Keratinocyte (primary cell): ENCODE data around the gene DSCAM. TPM values are rescaled to one million over a fixed set of nuclear protein-coding genes. Genes with fewer than 3 reads are reported as not detected.

Experiments
- DNase-seq: peaks from one replicate; pipeline ENCODE4 v3.0.0-alpha.2; 2011; ENCODE audit warnings: low read depth, missing footprints, low spot score
- FAIRE-seq: peaks from 2 replicates; lab custom pipeline; 2011; peaks lifted over from hg19 to GRCh38; lab: Jason Lieb, UNC
- H2AFZ ChIP-seq: 2 replicates; pipeline ENCODE4 v1.6.0; 2012; ENCODE audit warnings: low read length, control low read depth, inconsistent platforms; ENCODE audit not compliant: control insufficient read depth
- H3K27ac ChIP-seq: 2 replicates; pipeline ENCODE4 v1.5.1; 2011; ENCODE audit warnings: low read length; ENCODE audit not compliant: control insufficient read depth, insufficient read depth
- H3K27me3 ChIP-seq: 3 replicates; pipeline ENCODE4 v1.6.0; 2011; ENCODE audit warnings: low read length; ENCODE audit not compliant: control insufficient read depth, insufficient read depth; ENCODE audit errors: extremely low read depth
- H3K36me3 ChIP-seq, 2 experiments: 2 replicates in 1 of 2; 3 replicates in 1 of 2; pipeline ENCODE4 v1.5.1; 2011; ENCODE audit warnings: low read length in 2 of 2, mild to moderate bottlenecking in 1 of 2; ENCODE audit not compliant: control insufficient read depth in 2 of 2, insufficient read depth in 2 of 2; ENCODE audit errors: extremely low read depth in 1 of 2
- H3K4me1 ChIP-seq: 3 replicates; pipeline ENCODE4 v1.5.1; 2011; ENCODE audit warnings: low read length; ENCODE audit not compliant: control insufficient read depth, insufficient read depth; ENCODE audit errors: extremely low read depth
- H3K4me2 ChIP-seq: 3 replicates; pipeline ENCODE4 v1.6.0; 2011; ENCODE audit warnings: low read depth, low read length; ENCODE audit not compliant: control insufficient read depth, insufficient read depth; ENCODE audit errors: extremely low read depth
- H3K4me3 ChIP-seq, 3 experiments: fragments of 200-600 bp in 1 of 3; sonication (generic) in 1 of 3; 2 replicates in 2 of 3; 3 replicates in 1 of 3; pipeline ENCODE4 v1.5.1; 2011 to 2016; ENCODE audit warnings: low read length in 3 of 3, mild to moderate bottlenecking in 3 of 3, control low read depth in 2 of 3, inconsistent platforms in 1 of 3, low read depth in 1 of 3, mixed read lengths in 1 of 3, mixed run types in 1 of 3, moderate library complexity in 1 of 3; ENCODE audit not compliant: control insufficient read depth in 2 of 3, insufficient read depth in 2 of 3; ENCODE audit errors: extremely low read depth in 1 of 3
- H3K79me2 ChIP-seq: 2 replicates; pipeline ENCODE4 v1.6.0; 2012; ENCODE audit warnings: low read length; ENCODE audit not compliant: control insufficient read depth, insufficient read depth
- H3K9ac ChIP-seq: 3 replicates; pipeline ENCODE4 v1.6.0; 2011; ENCODE audit warnings: low read length; ENCODE audit not compliant: control insufficient read depth, insufficient read depth; ENCODE audit errors: extremely low read depth
- H3K9me1 ChIP-seq: 3 replicates; pipeline ENCODE4 v1.6.0; 2011; ENCODE audit warnings: low read length; ENCODE audit not compliant: control insufficient read depth, insufficient read depth; ENCODE audit errors: extremely low read depth
- H3K9me3 ChIP-seq: 2 replicates; pipeline ENCODE4 v1.5.1; 2012; ENCODE audit warnings: low read depth, low read length; ENCODE audit not compliant: control insufficient read depth
- H4K20me1 ChIP-seq: 3 replicates; pipeline ENCODE4 v1.6.0; 2011; ENCODE audit warnings: low read length; ENCODE audit not compliant: control insufficient read depth, insufficient read depth; ENCODE audit errors: extremely low read depth
- EZH2 ChIP-seq: IDR thresholded peaks from one replicate; pipeline ENCODE4 v1.6.1; 2012; ENCODE audit warnings: inconsistent platforms, mild to moderate bottlenecking, low read length, moderate library complexity
- dilution Hi-C: fragments of 300-500 bp; cut with MboI; formaldehyde crosslinking; loops from one replicate; pipeline ENCODE4 v1.7.0; 2020; ENCODE audit warnings: low sequenced_read_pairs; ENCODE audit not compliant: extremely low pct_ligation_motif_present
- polyA plus RNA-seq, 5 experiments: library from polyadenylated mRNA; depleted of rRNA in 3 of 5; stranded (reverse) in 3 of 5; stranded (forward) in 1 of 5; unstranded in 1 of 5; fragments of >200 nt; gene quantifications; 1 replicate in 1 of 5; 2 replicates in 3 of 5; 3 replicates in 1 of 5; pipeline versions ENCODE4 v1.2.1 to v1.2.3, GENCODE V29; 2011 to 2012; ENCODE audit warnings: missing spikeins in 2 of 5, low read depth in 1 of 5, low replicate concordance in 1 of 5
- TF ChIP-seq, protein P1 (sequence below), 3 experiments: IDR thresholded peaks in 1 of 3; conservative IDR thresholded peaks in 1 of 3; optimal IDR thresholded peaks in 1 of 3; 2 replicates in 2 of 3; 3 replicates in 1 of 3; pipeline versions ENCODE3 to v1.5.1; 2011; ENCODE audit warnings: low read length in 3 of 3, mild to moderate bottlenecking in 3 of 3, moderate library complexity in 2 of 3, control low read depth in 1 of 3, inconsistent platforms in 1 of 3; ENCODE audit not compliant: insufficient read depth in 2 of 3; ENCODE audit errors: extremely low read depth in 1 of 3

Gene DSCAM
- polyA plus RNA-seq, 1 donor (not counting 4 experiments of a cell fraction or from before 2014, with no cell fraction given): 2.1 TPM

DNA sequence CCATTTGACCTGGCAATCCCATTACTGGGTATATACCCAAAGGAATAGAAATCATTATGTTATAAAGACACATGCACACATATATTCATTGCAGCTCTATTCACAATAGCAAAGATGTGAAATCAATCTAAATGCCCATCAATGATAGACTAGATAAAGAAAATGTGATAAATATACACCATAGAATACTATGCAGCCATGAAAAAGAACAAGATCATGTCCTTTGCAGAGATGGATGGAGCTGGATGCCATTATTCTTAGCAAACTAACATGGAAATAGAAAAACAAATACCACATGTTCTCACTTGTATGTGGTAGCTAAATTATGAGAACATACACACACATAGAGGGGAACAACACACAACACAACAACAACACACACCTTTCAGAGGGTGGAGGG, 731.2 kb downstream of the DSCAM start:
- dilution Hi-C loops: no loop called here
- Histone ChIP-seq H3K9ac (no peak overlapping the region), H3K27ac (no peak overlapping the region), H3K4me2 (no peak overlapping the region), H3K4me1 (no peaks in the 10 kb centered on the region), H2AFZ (no peak overlapping the region), H3K79me2 (no peaks in the 10 kb centered on the region), H3K4me3 (no peak overlapping the region), H3K27me3 (no peaks in the 10 kb centered on the region), H3K9me1 (no peaks in the 10 kb centered on the region), H3K36me3 (no peaks in the 10 kb centered on the region), H4K20me1 (no peaks in the 10 kb centered on the region), H3K9me3 (no peaks in the 10 kb centered on the region)
- FAIRE-seq (no peak), DNase-seq (no peak)
- TF ChIP-seq, protein P1, sequence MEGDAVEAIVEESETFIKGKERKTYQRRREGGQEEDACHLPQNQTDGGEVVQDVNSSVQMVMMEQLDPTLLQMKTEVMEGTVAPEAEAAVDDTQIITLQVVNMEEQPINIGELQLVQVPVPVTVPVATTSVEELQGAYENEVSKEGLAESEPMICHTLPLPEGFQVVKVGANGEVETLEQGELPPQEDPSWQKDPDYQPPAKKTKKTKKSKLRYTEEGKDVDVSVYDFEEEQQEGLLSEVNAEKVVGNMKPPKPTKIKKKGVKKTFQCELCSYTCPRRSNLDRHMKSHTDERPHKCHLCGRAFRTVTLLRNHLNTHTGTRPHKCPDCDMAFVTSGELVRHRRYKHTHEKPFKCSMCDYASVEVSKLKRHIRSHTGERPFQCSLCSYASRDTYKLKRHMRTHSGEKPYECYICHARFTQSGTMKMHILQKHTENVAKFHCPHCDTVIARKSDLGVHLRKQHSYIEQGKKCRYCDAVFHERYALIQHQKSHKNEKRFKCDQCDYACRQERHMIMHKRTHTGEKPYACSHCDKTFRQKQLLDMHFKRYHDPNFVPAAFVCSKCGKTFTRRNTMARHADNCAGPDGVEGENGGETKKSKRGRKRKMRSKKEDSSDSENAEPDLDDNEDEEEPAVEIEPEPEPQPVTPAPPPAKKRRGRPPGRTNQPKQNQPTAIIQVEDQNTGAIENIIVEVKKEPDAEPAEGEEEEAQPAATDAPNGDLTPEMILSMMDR (optimal IDR thresholded peaks at IDR 0.05 in 1 of 3, IDR thresholded peaks at IDR 0.05 in 1 of 3, conservative IDR thresholded peaks at IDR 0.05 in 1 of 3; ENCODE audit: extremely low read depth in 1 of 3, insufficient read depth in 2 of 3, low read length in 3 of 3): no peak
- TF ChIP-seq EZH2: no peak

DNA sequence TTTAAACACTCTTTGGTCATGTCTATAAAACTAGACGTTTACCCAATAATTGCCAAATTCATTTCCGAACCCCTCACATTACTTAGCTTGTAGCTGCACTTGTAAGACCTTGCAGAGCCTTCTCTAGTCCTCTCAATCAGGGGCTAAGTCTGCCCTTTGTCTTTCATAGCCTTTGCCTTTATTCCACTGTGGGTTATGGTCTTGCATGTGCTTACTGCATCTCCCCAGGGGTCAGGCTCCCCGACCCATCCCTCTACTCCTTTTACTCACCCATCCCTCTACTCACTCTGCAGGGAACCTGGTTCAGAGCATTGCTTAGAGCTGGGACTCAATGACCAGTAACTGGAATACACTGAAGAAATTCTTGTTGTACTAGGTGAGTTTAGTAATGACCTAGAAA, 744.3 kb downstream of the DSCAM start:
- DNase-seq (no peak), FAIRE-seq (no peak)
- Histone ChIP-seq H3K79me2 (no peaks in the 10 kb centered on the region), H4K20me1 (no peaks in the 10 kb centered on the region), H3K9me3 (no peaks in the 10 kb centered on the region), H3K36me3 (no peaks in the 10 kb centered on the region), H3K4me2 (no peak overlapping the region), H3K27me3 (no peaks in the 10 kb centered on the region), H3K4me1 (no peaks in the 10 kb centered on the region), H3K9ac (no peak overlapping the region), H3K27ac (no peak overlapping the region), H3K4me3 (no peak overlapping the region), H2AFZ (no peak overlapping the region), H3K9me1 (no peaks in the 10 kb centered on the region)
- dilution Hi-C loops: no loop called here
- TF ChIP-seq, protein P1 (optimal IDR thresholded peaks at IDR 0.05 in 1 of 3, IDR thresholded peaks at IDR 0.05 in 1 of 3, conservative IDR thresholded peaks at IDR 0.05 in 1 of 3; ENCODE audit: extremely low read depth in 1 of 3, insufficient read depth in 2 of 3, low read length in 3 of 3): no peak
- no peak for TF ChIP-seq EZH2
